H1 (cell line): ENCODE data around the gene TMBIM1.

Experiments
- CEBPB ChIP-seq: IDR thresholded peaks from 2 replicates; pipeline ENCODE4 v1.6.1; 2012; ENCODE audit warnings: low read depth, low read length
- CREB1 ChIP-seq: IDR thresholded peaks from 2 replicates; pipeline ENCODE4 v1.6.1; 2012; ENCODE audit warnings: inconsistent platforms
- CTCF ChIP-seq, 3 experiments: IDR thresholded peaks; 1 replicate in 2 of 3; 2 replicates in 1 of 3; pipeline versions ENCODE4 v1.5.1 to v1.6.1; 2011; ENCODE audit warnings: low read length in 3 of 3, mild to moderate bottlenecking in 3 of 3, inconsistent platforms in 2 of 3, low read depth in 1 of 3, moderate library complexity in 1 of 3; ENCODE audit not compliant: insufficient read depth in 1 of 3; ENCODE audit errors: control extremely low read depth in 1 of 3
- JUND ChIP-seq: IDR thresholded peaks from 2 replicates; pipeline ENCODE4 v1.6.1; 2011; ENCODE audit warnings: mild to moderate bottlenecking, improper control_type of control experiment, low read length
- KDM1A ChIP-seq: fragments of 200-600, 300-600 bp; sonication (generic); IDR thresholded peaks from 2 replicates; pipeline ENCODE4 v1.7.1; 2016; ENCODE audit warnings: mild to moderate bottlenecking, low read length, borderline replicate concordance
- PHF8 ChIP-seq: fragments of 200-600 bp; sonication (generic); conservative IDR thresholded peaks from 2 replicates; pipeline ENCODE4 v1.7.1; 2012; ENCODE audit warnings: low read depth, mild to moderate bottlenecking, inconsistent platforms, low read length, moderate library complexity
- POLR2A ChIP-seq, 2 experiments: IDR thresholded peaks; 1 replicate in 1 of 2; 2 replicates in 1 of 2; pipeline ENCODE4 v1.6.1; 2011; ENCODE audit warnings: low read depth in 2 of 2, low read length in 2 of 2, mild to moderate bottlenecking in 2 of 2; ENCODE audit errors: control extremely low read depth in 1 of 2
- POU5F1 ChIP-seq: IDR thresholded peaks from 2 replicates; pipeline ENCODE4 v1.6.1; 2011; ENCODE audit warnings: low read depth, mild to moderate bottlenecking, low read length, moderate library complexity

GRCh38 chr2:218262631-218263586 is 29.4 kb downstream of the TMBIM1 start:
- TF ChIP-seq POLR2A (IDR thresholded peaks at IDR 0.05; ENCODE audit: control extremely low read depth in 1 of 2, low read depth in 2 of 2, low read length in 2 of 2) (no peak), CTCF (IDR thresholded peaks at IDR 0.05; ENCODE audit: control extremely low read depth in 1 of 3, insufficient read depth in 1 of 3, low read depth in 1 of 3, low read length in 3 of 3) (no peak), KDM1A (no peak), CEBPB (no peak), CREB1 (no peak), PHF8 (no peak), POU5F1 (no peak), JUND (no peak)
